Stimulated activated CD8-positive, alpha-beta memory T cell treated with anti-CD3 and anti-CD28 coated beads, Interleukin-2, amount 100 ng/mL, for 48 hours (primary cell): ENCODE data around the gene PTPRM.

ENCODE experiments used
- DNase-seq, 2 donors: peaks; one replicate each; pipeline ENCODE4 v3.0.0-alpha.2; 2020; ENCODE audit warnings: low read depth in 2 of 2

PTPRM gene

GRCh38 chr18:7626922-7627440, 59.9 kb downstream of the PTPRM start:
- no peak for DNase-seq

- DNase-seq: no peak
Measured at GRCh38 chr18:7629416-7629815, 62.3 kb downstream of the PTPRM start.

GRCh38 chr18:7630731-7631442, 63.8 kb downstream of the PTPRM start:
- DNase-seq: no peak

- no peak for DNase-seq
Measured at GRCh38 chr18:7632152-7633098, 65.3 kb downstream of the PTPRM start.

- DNase-seq: no peak
Measured at GRCh38 chr18:7633171-7633570, 66.1 kb downstream of the PTPRM start.

- DNase-seq: no peak
Measured at GRCh38 chr18:7635948-7636347, 68.8 kb downstream of the PTPRM start.

- DNase-seq: no peak
Measured at GRCh38 chr18:7637269-7637668, 70.2 kb downstream of the PTPRM start.

- DNase-seq: no peak
Measured at GRCh38 chr18:7638321-7638720, 71.2 kb downstream of the PTPRM start.

GRCh38 chr18:7641813-7642212, 74.7 kb downstream of the PTPRM start:
- no peak for DNase-seq

GRCh38 chr18:7642331-7642890, 75.3 kb downstream of the PTPRM start:
- no peak for DNase-seq

- DNase-seq: no peak
Measured at GRCh38 chr18:7645756-7646155, 78.6 kb downstream of the PTPRM start.

- DNase-seq: no peak
Measured at GRCh38 chr18:7646174-7646886, 79.2 kb downstream of the PTPRM start.

- no peak for DNase-seq
Measured at GRCh38 chr18:7647500-7647899, 80.4 kb downstream of the PTPRM start.

GRCh38 chr18:7657050-7657449, 89.9 kb downstream of the PTPRM start:
- no peak for DNase-seq

- DNase-seq: no peak
Measured at GRCh38 chr18:7657937-7658336, 90.8 kb downstream of the PTPRM start.

- DNase-seq: no peak
Measured at GRCh38 chr18:7658701-7659100, 91.6 kb downstream of the PTPRM start.

- no peak for DNase-seq
Measured at GRCh38 chr18:7661207-7661606, 94.1 kb downstream of the PTPRM start.

- no peak for DNase-seq
Measured at GRCh38 chr18:7662866-7663265, 95.8 kb downstream of the PTPRM start.

GRCh38 chr18:7663366-7664312, 96.5 kb downstream of the PTPRM start:
- DNase-seq: no peak

GRCh38 chr18:7666195-7666776, 99.2 kb downstream of the PTPRM start:
- no peak for DNase-seq
